Measurements from ENCODE around the gene PAF1.

DNA sequence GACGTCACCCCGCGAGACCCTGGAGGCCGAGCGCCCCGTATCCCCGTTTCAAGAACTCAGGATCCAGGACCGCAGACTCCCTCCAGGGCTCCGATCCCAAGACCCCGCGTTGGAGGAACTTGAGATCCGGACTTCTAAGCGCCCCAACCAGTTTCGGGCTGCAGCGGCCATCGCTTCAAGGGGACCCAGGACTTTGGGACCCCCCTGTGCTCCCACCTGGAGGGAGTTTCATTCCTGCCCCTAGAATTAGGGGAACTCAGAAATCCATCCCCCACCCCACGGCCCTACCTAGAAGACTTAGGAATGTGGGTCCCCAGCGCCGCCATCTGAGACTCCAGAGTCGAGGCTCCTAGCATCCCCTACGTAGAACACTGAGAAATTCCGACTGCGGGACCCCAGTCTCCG, 22.0 kb upstream of the PAF1 start:
- TF ChIP-seq, protein P1, sequence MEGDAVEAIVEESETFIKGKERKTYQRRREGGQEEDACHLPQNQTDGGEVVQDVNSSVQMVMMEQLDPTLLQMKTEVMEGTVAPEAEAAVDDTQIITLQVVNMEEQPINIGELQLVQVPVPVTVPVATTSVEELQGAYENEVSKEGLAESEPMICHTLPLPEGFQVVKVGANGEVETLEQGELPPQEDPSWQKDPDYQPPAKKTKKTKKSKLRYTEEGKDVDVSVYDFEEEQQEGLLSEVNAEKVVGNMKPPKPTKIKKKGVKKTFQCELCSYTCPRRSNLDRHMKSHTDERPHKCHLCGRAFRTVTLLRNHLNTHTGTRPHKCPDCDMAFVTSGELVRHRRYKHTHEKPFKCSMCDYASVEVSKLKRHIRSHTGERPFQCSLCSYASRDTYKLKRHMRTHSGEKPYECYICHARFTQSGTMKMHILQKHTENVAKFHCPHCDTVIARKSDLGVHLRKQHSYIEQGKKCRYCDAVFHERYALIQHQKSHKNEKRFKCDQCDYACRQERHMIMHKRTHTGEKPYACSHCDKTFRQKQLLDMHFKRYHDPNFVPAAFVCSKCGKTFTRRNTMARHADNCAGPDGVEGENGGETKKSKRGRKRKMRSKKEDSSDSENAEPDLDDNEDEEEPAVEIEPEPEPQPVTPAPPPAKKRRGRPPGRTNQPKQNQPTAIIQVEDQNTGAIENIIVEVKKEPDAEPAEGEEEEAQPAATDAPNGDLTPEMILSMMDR (IDR thresholded peaks at IDR 0.05), result peak in 2 of 5 experiments; percentile 18 to 51
- TF ChIP-seq POLR2A (IDR thresholded peaks at IDR 0.05), result no peak
